H1 (cell line): ENCODE data around the gene ADGRL4. TPM values are rescaled to one million over a fixed set of nuclear protein-coding genes. Genes with fewer than 3 reads are reported as not detected.

Experiments used
- CTCF ChIA-PET: fragments of 300-600 bp; sonication (Branson Sonifier 250); formaldehyde crosslinking; loops from one replicate; lab custom pipeline; 2021; ENCODE audit not compliant: partially characterized antibody; lab: Charles Lee
- POLR2A ChIA-PET: fragments of 300-600 bp; sonication (Branson Sonifier 250); formaldehyde crosslinking; loops from one replicate; lab custom pipeline; 2021; ENCODE audit warnings: inconsistent platforms; ENCODE audit not compliant: partially characterized antibody; lab: Charles Lee
- DNase-seq, 2 experiments: peaks; one replicate each; pipeline versions ENCODE4 v3.0.0 to v3.0.0-alpha.2; 2010 to 2022; ENCODE audit warnings: low spot score in 2 of 2, low read depth in 1 of 2, mixed read lengths in 1 of 2
- FAIRE-seq: peaks from 2 replicates; lab custom pipeline; 2011; peaks lifted over from hg19 to GRCh38; lab: Jason Lieb, UNC
- H2AFZ ChIP-seq: 2 replicates; pipeline ENCODE4 v1.8.1; 2012; ENCODE audit warnings: low read length, inconsistent platforms
- H2AK5ac ChIP-seq: 2 replicates; pipeline ENCODE4 v1.6.1; 2013; ENCODE audit warnings: low read depth, low read length
- H2BK120ac ChIP-seq: replicated peaks from 2 replicates; pipeline ENCODE3; 2013; ENCODE audit warnings: low read depth, low read length, inconsistent platforms
- H2BK12ac ChIP-seq: 2 replicates; pipeline ENCODE4 v1.6.1; 2013; ENCODE audit warnings: low read depth, low read length
- H2BK15ac ChIP-seq: 2 replicates; pipeline ENCODE4 v1.6.1; 2013; ENCODE audit warnings: low read length
- H2BK20ac ChIP-seq: 2 replicates; pipeline ENCODE4 v1.6.1; 2013; ENCODE audit warnings: low read length
- H2BK5ac ChIP-seq: 2 replicates; pipeline ENCODE4 v1.6.1; 2013; ENCODE audit warnings: low read depth, low read length
- H3K14ac ChIP-seq: 2 replicates; pipeline ENCODE4 v1.6.1; 2013; ENCODE audit warnings: inconsistent platforms; ENCODE audit not compliant: insufficient read length
- H3K18ac ChIP-seq: 2 replicates; pipeline ENCODE4 v1.6.1; 2013; ENCODE audit warnings: low read length; ENCODE audit errors: extremely low read depth
- H3K23ac ChIP-seq: 2 replicates; pipeline ENCODE4 v1.6.1; 2013; ENCODE audit warnings: inconsistent platforms; ENCODE audit not compliant: insufficient read length
- H3K23me2 ChIP-seq: 2 replicates; pipeline ENCODE4 v1.6.1; 2013; ENCODE audit warnings: low read depth, low read length
- H3K27ac ChIP-seq: 2 replicates; pipeline ENCODE4 v1.6.1; 2011; ENCODE audit warnings: low read depth, low read length, inconsistent platforms
- H3K27me3 ChIP-seq, 4 experiments: replicated peaks in 1 of 4; 1 replicate in 1 of 4; 2 replicates in 3 of 4; pipeline versions ENCODE4 v1.6.1 to v1.8.1; 2011 to 2013; ENCODE audit warnings: low read length in 3 of 4, mild to moderate bottlenecking in 3 of 4, inconsistent platforms in 2 of 4, mixed read lengths in 2 of 4, moderate library complexity in 1 of 4; ENCODE audit not compliant: control insufficient read depth in 3 of 4, insufficient read depth in 3 of 4; ENCODE audit errors: extremely low read depth in 1 of 4
- H3K36me3 ChIP-seq, 4 experiments: 2 replicates each; pipeline versions ENCODE4 v1.6.1 to v1.8.1; 2011 to 2013; ENCODE audit warnings: mild to moderate bottlenecking in 4 of 4, low read length in 3 of 4, moderate library complexity in 2 of 4, control low read depth in 1 of 4, inconsistent platforms in 1 of 4; ENCODE audit not compliant: insufficient read depth in 4 of 4, control insufficient read depth in 2 of 4
- H3K4ac ChIP-seq: replicated peaks from 2 replicates; pipeline ENCODE3; 2013; ENCODE audit warnings: low read length, low read depth, mixed read lengths, inconsistent platforms; ENCODE audit not compliant: insufficient read length
- H3K4me1 ChIP-seq, 4 experiments: replicated peaks in 1 of 4; 1 replicate in 1 of 4; 2 replicates in 3 of 4; pipeline versions ENCODE4 v1.6.1 to v1.8.1; 2011 to 2013; ENCODE audit warnings: low read length in 3 of 4, inconsistent platforms in 2 of 4, mixed read lengths in 1 of 4; ENCODE audit not compliant: insufficient read depth in 4 of 4, control insufficient read depth in 3 of 4
- H3K4me2 ChIP-seq, 2 experiments: 2 replicates each; pipeline versions ENCODE4 v1.6.1 to v1.8.1; 2011 to 2013; ENCODE audit warnings: low read depth in 2 of 2, low read length in 2 of 2, control low read depth in 1 of 2, inconsistent platforms in 1 of 2, mild to moderate bottlenecking in 1 of 2; ENCODE audit not compliant: insufficient read depth in 1 of 2
- H3K4me3 ChIP-seq, 4 experiments: fragments of 200-600, 300-600 bp in 1 of 4; sonication (generic), shearing (Covaris generic), sonication (Bioruptor Twin) in 1 of 4; 2 replicates each; pipeline versions ENCODE4 v1.5.1 to v1.8.1; 2011 to 2016; ENCODE audit warnings: low read length in 4 of 4, low read depth in 3 of 4, control low read depth in 2 of 4, inconsistent platforms in 2 of 4, mild to moderate bottlenecking in 2 of 4, mixed read lengths in 1 of 4, moderate library complexity in 1 of 4; ENCODE audit not compliant: insufficient read depth in 2 of 4; ENCODE audit errors: extremely low read depth in 1 of 4
- H3K56ac ChIP-seq: replicated peaks from 2 replicates; pipeline ENCODE3; 2013; ENCODE audit warnings: low read depth, mild to moderate bottlenecking, mixed read lengths, low read length, inconsistent platforms; ENCODE audit not compliant: insufficient read length
- H3K79me1 ChIP-seq: 2 replicates; pipeline ENCODE4 v1.6.1; 2013; ENCODE audit warnings: low read depth, low read length, control low read depth
- H3K79me2 ChIP-seq, 2 experiments: 2 replicates each; pipeline versions ENCODE4 v1.6.1 to v1.8.1; 2012 to 2013; ENCODE audit warnings: low read length in 2 of 2, mild to moderate bottlenecking in 2 of 2, inconsistent platforms in 1 of 2; ENCODE audit not compliant: insufficient read depth in 2 of 2, control insufficient read depth in 1 of 2
- H3K9ac ChIP-seq, 4 experiments: replicated peaks in 1 of 4; 1 replicate in 1 of 4; 2 replicates in 3 of 4; pipeline versions ENCODE4 v1.6.1 to v1.8.1; 2011 to 2013; ENCODE audit warnings: low read depth in 3 of 4, low read length in 3 of 4, control low read depth in 2 of 4, mild to moderate bottlenecking in 2 of 4, moderate library complexity in 2 of 4, inconsistent platforms in 1 of 4; ENCODE audit errors: extremely low read depth in 1 of 4
- H3K9me3 ChIP-seq, 2 experiments: 2 replicates each; pipeline versions ENCODE4 v1.6.1 to v1.8.1; 2012 to 2013; ENCODE audit warnings: mild to moderate bottlenecking in 2 of 2, moderate library complexity in 2 of 2, control low read depth in 1 of 2, inconsistent platforms in 1 of 2, low read depth in 1 of 2, low read length in 1 of 2, mixed read lengths in 1 of 2; ENCODE audit not compliant: insufficient read depth in 2 of 2
- H4K20me1 ChIP-seq, 2 experiments: replicated peaks in 1 of 2; 2 replicates each; pipeline versions ENCODE3 to v1.8.1; 2011 to 2013; ENCODE audit warnings: inconsistent platforms in 2 of 2, low read length in 2 of 2, mild to moderate bottlenecking in 1 of 2; ENCODE audit not compliant: insufficient read depth in 2 of 2, control insufficient read depth in 1 of 2
- H4K5ac ChIP-seq: 2 replicates; pipeline ENCODE4 v1.6.1; 2013; ENCODE audit warnings: low read length, low read depth, mixed read lengths, inconsistent platforms; ENCODE audit not compliant: insufficient read length
- H4K8ac ChIP-seq: 2 replicates; pipeline ENCODE4 v1.8.0; 2013; ENCODE audit warnings: mild to moderate bottlenecking, moderate library complexity, low read length, inconsistent platforms; ENCODE audit not compliant: insufficient read depth; ENCODE audit errors: extremely low read depth
- H4K91ac ChIP-seq: replicated peaks from 2 replicates; pipeline ENCODE3; 2013; ENCODE audit warnings: low read length, mixed read lengths, inconsistent platforms; ENCODE audit not compliant: insufficient read length
- CBX5 ChIP-seq: fragments of 300-800, 300-1000 bp; sonication (generic); IDR thresholded peaks from 2 replicates; pipeline ENCODE4 v1.7.1; 2016; ENCODE audit warnings: antibody characterized with exemption, low read length, low read depth
- EZH2 ChIP-seq: fragments of 200-600 bp; sonication (generic); IDR thresholded peaks from 2 replicates; pipeline ENCODE4 v1.7.1; 2012; ENCODE audit warnings: low read depth, mild to moderate bottlenecking, moderate library complexity, low read length, inconsistent platforms; ENCODE audit not compliant: severe bottlenecking
- HDAC2 ChIP-seq, 2 experiments: fragments of 300-600 bp in 1 of 2; sonication (generic) in 1 of 2; IDR thresholded peaks; 2 replicates each; pipeline ENCODE4 v1.6.1; 2011 to 2012; ENCODE audit warnings: low read depth in 2 of 2, low read length in 2 of 2, mild to moderate bottlenecking in 2 of 2, moderate library complexity in 2 of 2, borderline replicate concordance in 1 of 2, inconsistent platforms in 1 of 2
- RXRA ChIP-seq: IDR thresholded peaks from 2 replicates; pipeline ENCODE4 v1.6.1; 2011; ENCODE audit warnings: low read depth, mild to moderate bottlenecking, low read length, moderate library complexity; ENCODE audit not compliant: insufficient read depth
- SIRT6 ChIP-seq: IDR thresholded peaks from one replicate; pipeline ENCODE4 v1.7.1; 2012; ENCODE audit warnings: low read length, inconsistent platforms
- SP1 ChIP-seq: IDR thresholded peaks from 2 replicates; pipeline ENCODE4 v1.6.1; 2011; ENCODE audit warnings: low read depth, low read length
- SRF ChIP-seq: IDR thresholded peaks from 2 replicates; pipeline ENCODE4 v1.6.1; 2011; ENCODE audit warnings: mild to moderate bottlenecking, low read depth, low read length, moderate library complexity
- WGBS, 2 experiments: shearing (Covaris generic) in 1 of 2; methylation state at CpG; one replicate each; pipeline versions ENCODE4 v1.1.6 to v1.1.7; 2013 to 2015; ENCODE audit warnings: low lambda C conversion rate in 2 of 2, mixed read lengths in 2 of 2, inconsistent platforms in 1 of 2, low coverage in 1 of 2, missing lambda C conversion rate in 1 of 2; ENCODE audit not compliant: insufficient replicate concordance in 2 of 2, insufficient coverage in 1 of 2, insufficient read length in 1 of 2; ENCODE audit errors: extremely low coverage in 1 of 2, missing lambda C conversion rate in 1 of 2; 5-methylcytosine and 5-hydroxymethylcytosine counted together
- polyA plus RNA-seq, 7 experiments: library from polyadenylated mRNA; depleted of rRNA in 3 of 7; stranded (reverse) in 5 of 7; unstranded in 2 of 7; fragments of >200 nt in 5 of 7; fragments of 200-250 nt in 2 of 7; gene quantifications; 1 replicate in 5 of 7; 2 replicates in 1 of 7; 4 replicates in 1 of 7; pipeline versions ENCODE4 v1.2.1 to v1.2.3, GENCODE V29; 2011 to 2013; ENCODE audit warnings: missing spikeins in 2 of 7, mixed read lengths in 2 of 7
- total RNA-seq: library from RNA; stranded (reverse); fragmentation: NEBNext Ultra II Directional; extraction: Animal tissue kit (Norgen Biotek cat#: 25700); gene quantifications from 2 replicates; pipeline ENCODE4 v1.2.1, GENCODE V29; 2021

The ADGRL4 gene
- total and polyA plus RNA-seq, 2 of the 8 experiments (the other 6 are each of a cell fraction or from before 2014, with no cell fraction given): 0.60 to 0.97 TPM

- no peak overlapping the region for H2BK120ac ChIP-seq
- 86% methylated on average over 5 of the region's 5 CpGs; no CpG with 5 or more reads in 1 of the 2 experiments for WGBS, 2 experiments
- H2BK12ac ChIP-seq: no peak overlapping the region
- no peak overlapping the region for H3K18ac ChIP-seq
- no peak overlapping the region for H3K23ac ChIP-seq
- ChIA-PET CTCF (no interaction called here), POLR2A (no interaction called here)
- H3K27ac ChIP-seq: no peak overlapping the region
- no peaks in the 10 kb centered on the region for H3K79me1 ChIP-seq
- H3K79me2 ChIP-seq: no peaks in the 10 kb centered on the region
- no peak overlapping the region for H3K4me3 ChIP-seq
- H3K14ac ChIP-seq: no peak overlapping the region
- no peaks in the 10 kb centered on the region for H3K36me3 ChIP-seq
- no peak overlapping the region for H2BK20ac ChIP-seq
- no peak overlapping the region for H2BK15ac ChIP-seq
- no peak overlapping the region for H4K91ac ChIP-seq
- TF ChIP-seq SRF (no peak), EZH2 (no peak), SP1 (no peak), RXRA (no peak), CBX5 (no peak), SIRT6 (no peak), HDAC2 (IDR thresholded peaks at IDR 0.05; ENCODE audit: borderline replicate concordance in 1 of 2, low read depth in 2 of 2, low read length in 2 of 2) (no peak)
- no peaks in the 10 kb centered on the region for H3K9me3 ChIP-seq
- H3K4me2 ChIP-seq: no peak overlapping the region
- no peak for DNase-seq
- FAIRE-seq: no peak
- no peaks in the 10 kb centered on the region for H3K27me3 ChIP-seq
- no peak overlapping the region for H2AK5ac ChIP-seq
- no peak overlapping the region for H4K8ac ChIP-seq
- H3K4me1 ChIP-seq: peaks cover 0 to 6% (median 3%) of the 10 kb centered on the region in 4 experiments; a peak in 3 of 7 replicates
- H4K5ac ChIP-seq: no peak overlapping the region
- H3K4ac ChIP-seq: no peak overlapping the region
- H4K20me1 ChIP-seq: no peaks in the 10 kb centered on the region
- no peak overlapping the region for H2BK5ac ChIP-seq
- H2AFZ ChIP-seq: no peak overlapping the region
- no peak overlapping the region for H3K9ac ChIP-seq
- H3K56ac ChIP-seq: no peak overlapping the region
- no peaks in the 10 kb centered on the region for H3K23me2 ChIP-seq
These were observed 126.3 kb downstream of the ADGRL4 start for GRCh38 chr1:78880223-78880622.
